ENCODE measurements around the gene JAG2.

The JAG2 gene

GRCh38 chr14:105097794-105098127 is 70.8 kb downstream of the JAG2 start:
- DNase-seq: no peak
- no peak for TF ChIP-seq GATA1 (IDR thresholded peaks at IDR 0.05; ENCODE audit: low read depth, low read length)

- no peak for DNase-seq
- no peak for TF ChIP-seq POLR2A (IDR thresholded peaks at IDR 0.05; ENCODE audit: low read length)
- no peak for TF ChIP-seq GATA1 (IDR thresholded peaks at IDR 0.05; ENCODE audit: low read depth, low read length)
Observed at GRCh38 chr14:105096206-105096875, 72.2 kb downstream of the JAG2 start.

GRCh38 chr14:105095236-105095805 is 73.3 kb downstream of the JAG2 start:
- no peak for DNase-seq
- TF ChIP-seq GATA1 (IDR thresholded peaks at IDR 0.05; ENCODE audit: low read depth, low read length) (no peak), POLR2A (IDR thresholded peaks at IDR 0.05; ENCODE audit: low read length) (no peak)

- no peak for DNase-seq
- TF ChIP-seq POLR2A (IDR thresholded peaks at IDR 0.05; ENCODE audit: low read length) (no peak), GATA1 (IDR thresholded peaks at IDR 0.05; ENCODE audit: low read depth, low read length) (no peak)
Observed at GRCh38 chr14:105094193-105094907, 74.2 kb downstream of the JAG2 start.

- no peak for DNase-seq
- no peak for TF ChIP-seq POLR2A (IDR thresholded peaks at IDR 0.05; ENCODE audit: low read length)
- TF ChIP-seq GATA1 (IDR thresholded peaks at IDR 0.05; ENCODE audit: low read depth, low read length): no peak
Observed at GRCh38 chr14:105093431-105094192, 75.0 kb downstream of the JAG2 start.

GRCh38 chr14:105093038-105093430 is 75.5 kb downstream of the JAG2 start:
- no peak for DNase-seq
- TF ChIP-seq POLR2A (IDR thresholded peaks at IDR 0.05; ENCODE audit: low read length): no peak

- no peak for DNase-seq
- TF ChIP-seq GATA1 (IDR thresholded peaks at IDR 0.05; ENCODE audit: low read depth, low read length): no peak
- TF ChIP-seq POLR2A (IDR thresholded peaks at IDR 0.05; ENCODE audit: low read length): no peak
Observed at GRCh38 chr14:105092171-105093037, 76.2 kb downstream of the JAG2 start.

GRCh38 chr14:105091517-105092170 is 76.9 kb downstream of the JAG2 start:
- DNase-seq: no peak
- TF ChIP-seq POLR2A (IDR thresholded peaks at IDR 0.05; ENCODE audit: low read length) (no peak), GATA1 (IDR thresholded peaks at IDR 0.05; ENCODE audit: low read depth, low read length) (no peak)

GRCh38 chr14:105091054-105091516 is 77.5 kb downstream of the JAG2 start:
- TF ChIP-seq POLR2A (IDR thresholded peaks at IDR 0.05; ENCODE audit: low read length) (no peak), GATA1 (IDR thresholded peaks at IDR 0.05; ENCODE audit: low read depth, low read length) (no peak)
- DNase-seq: no peak

Data from erythroblast (primary cell).